HG02885 (cell line): Measurements from ENCODE around the gene PPP2R2B.
A peak's percentile ranks its signal among the peaks of the same experiment; 100 is the strongest.
"Not testable (repeated sequence)": the region's sequence is repeated elsewhere in the genome, so short reads cannot be mapped to it uniquely, and the experiment has no call there.

Experiments
- ATAC-seq: cut with Tn5 transposase; IDR thresholded peaks from one replicate; pipeline ENCODE4 v1.9.1; 2021; ENCODE audit warnings: mild to moderate bottlenecking; ENCODE audit not compliant: unreplicated experiment, poor library complexity

PPP2R2B gene

GRCh38 chr5:146582051-146582596 lies 296.4 kb downstream of the PPP2R2B start:
- ATAC-seq = no peak

GRCh38 chr5:146580237-146580636 lies 298.3 kb downstream of the PPP2R2B start:
- ATAC-seq = no peak

- ATAC-seq = no peak
Measured at GRCh38 chr5:146574713-146575112, 303.8 kb downstream of the PPP2R2B start.

GRCh38 chr5:146568161-146568560 lies 310.4 kb downstream of the PPP2R2B start:
- no peak for ATAC-seq

GRCh38 chr5:146565764-146566367 lies 312.7 kb downstream of the PPP2R2B start:
- peak; percentile 97 for ATAC-seq

GRCh38 chr5:146564007-146564762 lies 314.4 kb downstream of the PPP2R2B start:
- ATAC-seq = no peak

- ATAC-seq = no peak
Measured at GRCh38 chr5:146562461-146562860, 316.1 kb downstream of the PPP2R2B start.

GRCh38 chr5:146561711-146562110 lies 316.8 kb downstream of the PPP2R2B start:
- no peak for ATAC-seq

- no peak for ATAC-seq
Measured at GRCh38 chr5:146560205-146560812, 318.2 kb downstream of the PPP2R2B start.

GRCh38 chr5:146556884-146557283 lies 321.7 kb downstream of the PPP2R2B start:
- ATAC-seq = not testable (repeated sequence)

GRCh38 chr5:146553446-146553845 lies 325.1 kb downstream of the PPP2R2B start:
- ATAC-seq = no peak

GRCh38 chr5:146549615-146550014 lies 328.9 kb downstream of the PPP2R2B start:
- no peak for ATAC-seq

- ATAC-seq = no peak
Measured at GRCh38 chr5:146548781-146549449, 329.6 kb downstream of the PPP2R2B start.

GRCh38 chr5:146544232-146544631 lies 334.3 kb downstream of the PPP2R2B start:
- ATAC-seq = no peak

- peak; percentile 100 for ATAC-seq
Measured at GRCh38 chr5:146541958-146542849, 336.4 kb downstream of the PPP2R2B start.

- ATAC-seq = no peak
Measured at GRCh38 chr5:146540414-146540813, 338.1 kb downstream of the PPP2R2B start.

- ATAC-seq = no peak
Measured at GRCh38 chr5:146539973-146540372, 338.6 kb downstream of the PPP2R2B start.

GRCh38 chr5:146538432-146538831 lies 340.1 kb downstream of the PPP2R2B start:
- no peak for ATAC-seq

- no peak for ATAC-seq
Measured at GRCh38 chr5:146533882-146534281, 344.7 kb downstream of the PPP2R2B start.
